Measurements from ENCODE around the gene MTUS2.
"Not testable (repeated sequence)": the region's sequence is repeated elsewhere in the genome, so short reads cannot be mapped to it uniquely, and the experiment has no call there.

The MTUS2 gene

GRCh38 chr13:29319451-29319850 lies 499.3 kb downstream of the MTUS2 start:
- DNase-seq (ENCODE audit: low read depth), result no peak

- no peak for DNase-seq (ENCODE audit: low read depth)
Measured at GRCh38 chr13:29323954-29324353, 503.8 kb downstream of the MTUS2 start.

- DNase-seq (ENCODE audit: low read depth), result no peak
Measured at GRCh38 chr13:29324601-29325000, 504.5 kb downstream of the MTUS2 start.

GRCh38 chr13:29328501-29328900 lies 508.4 kb downstream of the MTUS2 start:
- DNase-seq (ENCODE audit: low read depth), result no peak

- no peak for DNase-seq (ENCODE audit: low read depth)
Measured at GRCh38 chr13:29336356-29336755, 516.2 kb downstream of the MTUS2 start.

GRCh38 chr13:29339386-29340272 lies 519.5 kb downstream of the MTUS2 start:
- DNase-seq (ENCODE audit: low read depth), result no peak

- DNase-seq (ENCODE audit: low read depth), result not testable (repeated sequence)
Measured at GRCh38 chr13:29345860-29346582, 525.9 kb downstream of the MTUS2 start.

- no peak for DNase-seq (ENCODE audit: low read depth)
Measured at GRCh38 chr13:29355029-29355428, 534.9 kb downstream of the MTUS2 start.

GRCh38 chr13:29359181-29359580 lies 539.0 kb downstream of the MTUS2 start:
- no peak for DNase-seq (ENCODE audit: low read depth)

- DNase-seq (ENCODE audit: low read depth), result no peak
Measured at GRCh38 chr13:29361716-29362115, 541.6 kb downstream of the MTUS2 start.

- DNase-seq (ENCODE audit: low read depth), result peak; percentile 4
Measured at GRCh38 chr13:29362849-29363604, 542.9 kb downstream of the MTUS2 start.

- DNase-seq (ENCODE audit: low read depth), result no peak
Measured at GRCh38 chr13:29369060-29369743, 549.1 kb downstream of the MTUS2 start.

GRCh38 chr13:29379281-29379680 lies 559.1 kb downstream of the MTUS2 start:
- no peak for DNase-seq (ENCODE audit: low read depth)

- no peak for DNase-seq (ENCODE audit: low read depth)
Measured at GRCh38 chr13:29379865-29380264, 559.7 kb downstream of the MTUS2 start.

- no peak for DNase-seq (ENCODE audit: low read depth)
Measured at GRCh38 chr13:29382021-29382420, 561.9 kb downstream of the MTUS2 start.

- DNase-seq (ENCODE audit: low read depth), result no peak
Measured at GRCh38 chr13:29383476-29383875, 563.3 kb downstream of the MTUS2 start.

- no peak for DNase-seq (ENCODE audit: low read depth)
Measured at GRCh38 chr13:29384466-29384865, 564.3 kb downstream of the MTUS2 start.

GRCh38 chr13:29384871-29385270 lies 564.7 kb downstream of the MTUS2 start:
- no peak for DNase-seq (ENCODE audit: low read depth)

- DNase-seq (ENCODE audit: low read depth), result no peak
Measured at GRCh38 chr13:29386246-29386645, 566.1 kb downstream of the MTUS2 start.

- DNase-seq (ENCODE audit: low read depth), result not testable (repeated sequence)
Measured at GRCh38 chr13:29390598-29390997, 570.5 kb downstream of the MTUS2 start.

GRCh38 chr13:29396446-29396845 lies 576.3 kb downstream of the MTUS2 start:
- DNase-seq (ENCODE audit: low read depth), result no peak

- no peak for DNase-seq (ENCODE audit: low read depth)
Measured at GRCh38 chr13:29397265-29397664, 577.1 kb downstream of the MTUS2 start.

Data from activated T-cell treated with anti-CD3 and anti-CD28 coated beads for 24 hours (primary cell).